ENCODE measurements around the gene LYL1. TPM values are rescaled to one million over a fixed set of nuclear protein-coding genes. Genes with fewer than 3 reads are reported as not detected.

Gene LYL1
- total RNA-seq, 1 donor from 2014 or later = 0.88 TPM

- peaks cover 45% of the 10 kb centered on the region for H3K27me3 Mint-ChIP-seq (ENCODE audit: insufficient read depth, low read depth)
- H3K36me3 Mint-ChIP-seq = no peaks in the 10 kb centered on the region
- peaks cover 7% of the 10 kb centered on the region for H3K4me1 Mint-ChIP-seq
- no peak overlapping the region for H3K27ac ChIP-seq
- H2AFZ ChIP-seq (replicated peaks) = no peak overlapping the region
- DNase-seq (ENCODE audit: low spot score) = no peak
- no peaks in the 10 kb centered on the region for H4K20me1 ChIP-seq (ENCODE audit: low read depth)
- no peaks in the 10 kb centered on the region for H3K9me3 Mint-ChIP-seq
- H3K36me3 ChIP-seq = no peaks in the 10 kb centered on the region
- H3K27me3 ChIP-seq = peaks cover 48% of the 10 kb centered on the region
- no peak overlapping the region for H3K4me2 ChIP-seq
- no peaks in the 10 kb centered on the region for H3F3A ChIP-seq (ENCODE audit: low read depth)
- H3K9me3 ChIP-seq (ENCODE audit: low read depth) = no peaks in the 10 kb centered on the region
- H3K27ac Mint-ChIP-seq = peak overlapping the region; percentile 78
- TF ChIP-seq CTCF (IDR thresholded peaks at IDR 0.05) = no peak
- no peak for TF ChIP-seq EZH2phosphoT487 (IDR thresholded peaks at IDR 0.05)
- no peak for TF ChIP-seq EZH2 (IDR thresholded peaks at IDR 0.05)
- H3K9ac ChIP-seq = no peak overlapping the region
- no peak overlapping the region for H3K4me3 ChIP-seq
- H3K4me3 Mint-ChIP-seq = no peak overlapping the region
- peaks cover 12% of the 10 kb centered on the region for H3K4me1 ChIP-seq
- H3K79me2 ChIP-seq (ENCODE audit: low read depth) = no peaks in the 10 kb centered on the region
Measured at GRCh38 chr19:13066933-13067807, 35.5 kb downstream of the LYL1 start.

- Mint-ChIP-seq H3K27me3 (ENCODE audit: insufficient read depth, low read depth) (peaks cover 52% of the 10 kb centered on the region), H3K27ac (no peak overlapping the region), H3K9me3 (no peaks in the 10 kb centered on the region), H3K4me1 (peaks cover 15% of the 10 kb centered on the region), H3K36me3 (no peaks in the 10 kb centered on the region), H3K4me3 (no peak overlapping the region)
- H3K4me2 ChIP-seq = no peak overlapping the region
- DNase-seq (ENCODE audit: low spot score) = no peak
- no peaks in the 10 kb centered on the region for H4K20me1 ChIP-seq (ENCODE audit: low read depth)
- peaks cover 57% of the 10 kb centered on the region for H3K27me3 ChIP-seq
- no peak overlapping the region for H3K4me3 ChIP-seq
- H3K4me1 ChIP-seq = peaks cover 12% of the 10 kb centered on the region
- no peaks in the 10 kb centered on the region for H3K36me3 ChIP-seq
- no peak for TF ChIP-seq CTCF (IDR thresholded peaks at IDR 0.05)
- TF ChIP-seq EZH2phosphoT487 (IDR thresholded peaks at IDR 0.05) = no peak
- TF ChIP-seq EZH2 (IDR thresholded peaks at IDR 0.05) = no peak
- H3F3A ChIP-seq (ENCODE audit: low read depth) = no peaks in the 10 kb centered on the region
- no peak overlapping the region for H2AFZ ChIP-seq (replicated peaks)
- H3K27ac ChIP-seq = no peak overlapping the region
- no peak overlapping the region for H3K9ac ChIP-seq
- H3K9me3 ChIP-seq (ENCODE audit: low read depth) = no peaks in the 10 kb centered on the region
- H3K79me2 ChIP-seq (ENCODE audit: low read depth) = no peaks in the 10 kb centered on the region
Measured at GRCh38 chr19:13066226-13066625, 36.4 kb downstream of the LYL1 start.

- H3K79me2 ChIP-seq (ENCODE audit: low read depth) = no peaks in the 10 kb centered on the region
- TF ChIP-seq CTCF (IDR thresholded peaks at IDR 0.05) (no peak), EZH2 (IDR thresholded peaks at IDR 0.05) (no peak), EZH2phosphoT487 (IDR thresholded peaks at IDR 0.05) (no peak)
- no peaks in the 10 kb centered on the region for H3K36me3 Mint-ChIP-seq
- H3K9me3 Mint-ChIP-seq = no peaks in the 10 kb centered on the region
- H3K27me3 Mint-ChIP-seq (ENCODE audit: insufficient read depth, low read depth) = peaks cover 57% of the 10 kb centered on the region
- H3K27ac Mint-ChIP-seq = no peak overlapping the region
- H3K4me2 ChIP-seq = no peak overlapping the region
- H3K9me3 ChIP-seq (ENCODE audit: low read depth) = no peaks in the 10 kb centered on the region
- no peak overlapping the region for H3K9ac ChIP-seq
- no peak overlapping the region for H3K4me3 ChIP-seq
- DNase-seq (ENCODE audit: low spot score) = no peak
- H2AFZ ChIP-seq (replicated peaks) = no peak overlapping the region
- H3K36me3 ChIP-seq = no peaks in the 10 kb centered on the region
- H3F3A ChIP-seq (ENCODE audit: low read depth) = no peaks in the 10 kb centered on the region
- H3K27me3 ChIP-seq = peaks cover 78% of the 10 kb centered on the region
- H4K20me1 ChIP-seq (ENCODE audit: low read depth) = peaks cover 16% of the 10 kb centered on the region
- no peak overlapping the region for H3K27ac ChIP-seq
- peaks cover 11% of the 10 kb centered on the region for H3K4me1 ChIP-seq
- no peak overlapping the region for H3K4me3 Mint-ChIP-seq
- peaks cover 18% of the 10 kb centered on the region for H3K4me1 Mint-ChIP-seq
Measured at GRCh38 chr19:13064092-13064489, 38.6 kb downstream of the LYL1 start.
